Endothelial cell of umbilical vein (primary cell): ENCODE results near the gene DHRS9. TPM values are rescaled to one million over a fixed set of nuclear protein-coding genes. Genes with fewer than 3 reads are reported as not detected.

ENCODE experiments used
- BruUV-seq: library from RNA; stranded (reverse); fragments of 400-500 nt; replicated peaks from 2 replicates; lab custom pipeline; 2021; lab: Mats Ljungman, UMichigan
- CTCF ChIA-PET: fragments of 300-600, 350-600 bp; sonication (Branson Sonifier 250); formaldehyde crosslinking; loops from one replicate; lab custom pipeline; 2021; ENCODE audit warnings: antibody characterized with exemption, inconsistent platforms; lab: Charles Lee
- POLR2A ChIA-PET: fragments of 300-600, 350-600 bp; sonication (Branson Sonifier 250); formaldehyde crosslinking; loops from one replicate; lab custom pipeline; 2021; ENCODE audit warnings: antibody characterized with exemption, inconsistent platforms; lab: Charles Lee
- DNase-seq: peaks from one replicate; pipeline ENCODE4 v3.0.0-alpha.2; 2011; ENCODE audit warnings: low read depth, low spot score
- FAIRE-seq: peaks from 2 replicates; lab custom pipeline; 2011; peaks lifted over from hg19 to GRCh38; lab: Jason Lieb, UNC
- H2AFZ ChIP-seq: 2 replicates; pipeline ENCODE4 v1.6.0; 2012; ENCODE audit warnings: low read depth, low read length, control low read depth, inconsistent platforms
- H3K27ac ChIP-seq: 2 replicates; pipeline ENCODE4 v1.5.1; 2011; ENCODE audit warnings: low read depth, mild to moderate bottlenecking, control low read depth, low read length, moderate library complexity; ENCODE audit not compliant: insufficient read depth
- H3K27me3 ChIP-seq, 2 experiments: 2 replicates each; pipeline versions ENCODE4 v1.6.0 to v1.6.1; 2011; ENCODE audit warnings: low read length in 2 of 2, mixed read lengths in 1 of 2; ENCODE audit not compliant: control insufficient read depth in 2 of 2, insufficient read depth in 2 of 2
- H3K36me3 ChIP-seq, 2 experiments: 2 replicates in 1 of 2; 3 replicates in 1 of 2; pipeline ENCODE4 v1.5.1; 2011; ENCODE audit warnings: low read length in 2 of 2, mild to moderate bottlenecking in 1 of 2, moderate library complexity in 1 of 2; ENCODE audit not compliant: control insufficient read depth in 2 of 2, insufficient read depth in 2 of 2; ENCODE audit errors: extremely low read depth in 1 of 2
- H3K4me1 ChIP-seq: 3 replicates; pipeline ENCODE4 v1.5.1; 2011; ENCODE audit warnings: mild to moderate bottlenecking, low read length; ENCODE audit not compliant: control insufficient read depth, insufficient read depth; ENCODE audit errors: extremely low read depth
- H3K4me2 ChIP-seq: 2 replicates; pipeline ENCODE4 v1.6.1; 2011; ENCODE audit warnings: low read length, control low read depth, mixed read lengths; ENCODE audit not compliant: insufficient read depth
- H3K4me3 ChIP-seq, 3 experiments: fragments of 200-600 bp in 1 of 3; sonication (generic), shearing (Covaris generic) in 1 of 3; replicated peaks in 1 of 3; 2 replicates each; pipeline ENCODE4 v1.5.1; 2011 to 2016; ENCODE audit warnings: control low read depth in 3 of 3, low read length in 3 of 3, mild to moderate bottlenecking in 2 of 3, inconsistent platforms in 1 of 3, low read depth in 1 of 3, moderate library complexity in 1 of 3; ENCODE audit not compliant: insufficient read depth in 1 of 3
- H3K79me2 ChIP-seq: 2 replicates; pipeline ENCODE4 v1.6.0; 2012; ENCODE audit warnings: low read length, inconsistent platforms; ENCODE audit not compliant: control insufficient read depth, insufficient read depth
- H3K9ac ChIP-seq: replicated peaks from 2 replicates; pipeline ENCODE3; 2011; ENCODE audit warnings: low read length, control low read depth; ENCODE audit not compliant: insufficient read depth; ENCODE audit errors: extremely low read depth
- H3K9me1 ChIP-seq: replicated peaks from 3 replicates; pipeline ENCODE4 v1.6.0; 2011; ENCODE audit warnings: mild to moderate bottlenecking, low read length; ENCODE audit not compliant: control insufficient read depth, insufficient read depth; ENCODE audit errors: extremely low read depth
- H3K9me3 ChIP-seq: replicated peaks from 2 replicates; pipeline ENCODE4 v1.5.1; 2012; ENCODE audit warnings: low read length, inconsistent platforms; ENCODE audit not compliant: control insufficient read depth, insufficient read depth
- H4K20me1 ChIP-seq: replicated peaks from 2 replicates; pipeline ENCODE3; 2011; ENCODE audit warnings: mild to moderate bottlenecking, low read length; ENCODE audit not compliant: control insufficient read depth, insufficient read depth; ENCODE audit errors: extremely low read depth
- EZH2 ChIP-seq: IDR thresholded peaks from 2 replicates; pipeline ENCODE4 v1.6.1; 2012; ENCODE audit warnings: borderline replicate concordance, low read depth, mild to moderate bottlenecking, moderate library complexity, low read length, inconsistent platforms; ENCODE audit not compliant: severe bottlenecking
- FOS ChIP-seq: IDR thresholded peaks from 2 replicates; pipeline ENCODE4 v1.6.1; 2011; ENCODE audit warnings: mild to moderate bottlenecking, low read length, moderate library complexity, borderline replicate concordance; ENCODE audit not compliant: insufficient read depth
- GATA2 ChIP-seq: IDR thresholded peaks from 2 replicates; pipeline ENCODE4 v1.7.0; 2011; ENCODE audit warnings: low read depth, mild to moderate bottlenecking, moderate library complexity, mixed read lengths, low read length; ENCODE audit not compliant: insufficient read length, insufficient read depth
- JUN ChIP-seq: IDR thresholded peaks from 2 replicates; pipeline ENCODE4 v1.6.1; 2011; ENCODE audit warnings: borderline replicate concordance, low read depth; ENCODE audit not compliant: insufficient read length, insufficient read depth
- MYC ChIP-seq: IDR thresholded peaks from one replicate; pipeline ENCODE4 v1.6.1; 2011; ENCODE audit warnings: mild to moderate bottlenecking, low read depth, low read length
- POLR2A ChIP-seq: IDR thresholded peaks from 2 replicates; pipeline ENCODE4 v1.6.1; 2012; ENCODE audit warnings: low read depth, mild to moderate bottlenecking, control low read depth, low read length
- POLR2AphosphoS5 ChIP-seq: IDR thresholded peaks from 2 replicates; pipeline ENCODE4 v1.6.1; 2012; ENCODE audit warnings: low read depth, mild to moderate bottlenecking, control low read depth, low read length, moderate library complexity; ENCODE audit not compliant: insufficient read depth
- dilution Hi-C: fragments of 300-500 bp; cut with MboI; formaldehyde crosslinking; loops from one replicate; pipeline ENCODE4 v1.15.0; 2019; ENCODE audit warnings: low sequenced_read_pairs; ENCODE audit not compliant: extremely low pct_ligation_motif_present
- intact Hi-C: fragments of 100-400 bp; cut with micrococcal nuclease; formaldehyde crosslinking; loops from one replicate; pipeline ENCODE4 v1.10.0; 2022
- polyA plus RNA-seq, 4 experiments: library from polyadenylated mRNA; depleted of rRNA in 3 of 4; stranded (reverse) in 3 of 4; unstranded in 1 of 4; fragments of >200 nt; gene quantifications; 2 replicates each; pipeline versions ENCODE4 v1.2.1 to v1.2.3, GENCODE V29; 2011 to 2012; ENCODE audit warnings: missing spikeins in 1 of 4
- total RNA-seq: library from RNA; stranded (reverse); gene quantifications from 2 replicates; pipeline ENCODE4 v1.2.3, GENCODE V29; 2021
- TF ChIP-seq, protein P1 (sequence below), 2 donors: IDR thresholded peaks; 1 replicate in 1 of 2; 2 replicates in 1 of 2; pipeline ENCODE4 v1.5.1; 2011; ENCODE audit warnings: low read length in 2 of 2, mild to moderate bottlenecking in 2 of 2, moderate library complexity in 2 of 2, control low read depth in 1 of 2, inconsistent platforms in 1 of 2, low read depth in 1 of 2; ENCODE audit not compliant: insufficient read depth in 1 of 2; ENCODE audit errors: extremely low read depth in 1 of 2
- TF ChIP-seq, protein P2 (sequence below): IDR thresholded peaks from 2 replicates; pipeline ENCODE4 v1.6.1; 2011; ENCODE audit not compliant: insufficient read depth, insufficient read length

Gene DHRS9
- total and polyA plus RNA-seq, 2 donors (not counting 3 experiments of a cell fraction or from before 2014, with no cell fraction given): 0.40 TPM; not detected in 1

DNA sequence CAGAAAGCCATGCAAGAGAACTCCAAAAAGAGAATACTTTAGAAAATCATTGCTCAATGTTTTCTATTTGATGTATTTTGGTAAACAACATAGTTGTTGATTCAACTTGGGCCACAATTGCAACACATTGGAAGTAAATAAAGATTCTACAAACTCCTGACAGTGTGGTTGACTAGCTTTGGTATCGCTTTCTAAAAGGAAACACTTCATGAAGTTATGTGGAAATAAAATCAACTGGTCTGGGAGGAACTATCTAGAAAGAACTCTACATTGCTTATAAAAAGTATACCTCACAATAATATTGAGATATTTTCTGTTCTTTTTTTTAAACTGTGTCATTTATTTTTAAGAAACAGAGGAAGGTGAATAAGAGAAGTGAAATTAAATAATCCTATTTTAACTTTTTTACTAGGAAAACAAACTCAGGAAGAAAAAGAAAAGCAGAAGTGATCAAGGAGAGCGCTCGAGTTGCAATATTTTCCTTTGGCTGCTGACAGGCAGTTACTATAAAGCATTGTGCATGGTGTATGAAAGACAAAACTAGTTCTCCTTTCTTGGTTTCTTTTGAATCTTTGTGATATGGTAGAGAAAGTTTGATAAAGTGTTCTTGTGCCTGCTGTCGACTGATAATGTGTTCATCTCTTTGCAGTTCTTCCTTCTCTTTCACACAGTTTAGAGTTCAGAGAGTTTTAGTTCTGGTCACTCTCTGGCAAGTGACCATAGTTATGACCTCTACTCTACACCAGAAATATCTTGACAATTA is 3.0 kb downstream of the DHRS9 start:
- Histone ChIP-seq H3K4me3 (no peak overlapping the region), H3K27ac (no peak overlapping the region), H3K27me3 (no peaks in the 10 kb centered on the region), H4K20me1 (no peaks in the 10 kb centered on the region), H3K4me1 (peaks cover 5% of the 10 kb centered on the region), H3K4me2 (no peak overlapping the region), H3K9me1 (no peaks in the 10 kb centered on the region), H3K36me3 (no peaks in the 10 kb centered on the region), H2AFZ (peak overlapping the region; percentile 54), H3K9ac (no peak overlapping the region), H3K79me2 (no peaks in the 10 kb centered on the region), H3K9me3 (no peaks in the 10 kb centered on the region)
- DNase-seq: peak; percentile 26
- BruUV-seq: no TSS peak
- dilution Hi-C loops: no loop called here
- FAIRE-seq: no peak
- ChIA-PET CTCF (no interaction called here), POLR2A (no interaction called here)
- intact Hi-C loops: no loop called here
- TF ChIP-seq, protein P1, sequence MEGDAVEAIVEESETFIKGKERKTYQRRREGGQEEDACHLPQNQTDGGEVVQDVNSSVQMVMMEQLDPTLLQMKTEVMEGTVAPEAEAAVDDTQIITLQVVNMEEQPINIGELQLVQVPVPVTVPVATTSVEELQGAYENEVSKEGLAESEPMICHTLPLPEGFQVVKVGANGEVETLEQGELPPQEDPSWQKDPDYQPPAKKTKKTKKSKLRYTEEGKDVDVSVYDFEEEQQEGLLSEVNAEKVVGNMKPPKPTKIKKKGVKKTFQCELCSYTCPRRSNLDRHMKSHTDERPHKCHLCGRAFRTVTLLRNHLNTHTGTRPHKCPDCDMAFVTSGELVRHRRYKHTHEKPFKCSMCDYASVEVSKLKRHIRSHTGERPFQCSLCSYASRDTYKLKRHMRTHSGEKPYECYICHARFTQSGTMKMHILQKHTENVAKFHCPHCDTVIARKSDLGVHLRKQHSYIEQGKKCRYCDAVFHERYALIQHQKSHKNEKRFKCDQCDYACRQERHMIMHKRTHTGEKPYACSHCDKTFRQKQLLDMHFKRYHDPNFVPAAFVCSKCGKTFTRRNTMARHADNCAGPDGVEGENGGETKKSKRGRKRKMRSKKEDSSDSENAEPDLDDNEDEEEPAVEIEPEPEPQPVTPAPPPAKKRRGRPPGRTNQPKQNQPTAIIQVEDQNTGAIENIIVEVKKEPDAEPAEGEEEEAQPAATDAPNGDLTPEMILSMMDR (IDR thresholded peaks at IDR 0.05; ENCODE audit: extremely low read depth in 1 of 2, insufficient read depth in 1 of 2, low read depth in 1 of 2, low read length in 2 of 2): no peak
- TF ChIP-seq JUN (no peak), EZH2 (no peak), POLR2AphosphoS5 (no peak), FOS (no peak), POLR2A (no peak), GATA2 (no peak), MYC (no peak)
- TF ChIP-seq, protein P2, sequence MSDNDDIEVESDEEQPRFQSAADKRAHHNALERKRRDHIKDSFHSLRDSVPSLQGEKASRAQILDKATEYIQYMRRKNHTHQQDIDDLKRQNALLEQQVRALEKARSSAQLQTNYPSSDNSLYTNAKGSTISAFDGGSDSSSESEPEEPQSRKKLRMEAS: no peak
